ENCODE results near the gene PRPF6.

DNA sequence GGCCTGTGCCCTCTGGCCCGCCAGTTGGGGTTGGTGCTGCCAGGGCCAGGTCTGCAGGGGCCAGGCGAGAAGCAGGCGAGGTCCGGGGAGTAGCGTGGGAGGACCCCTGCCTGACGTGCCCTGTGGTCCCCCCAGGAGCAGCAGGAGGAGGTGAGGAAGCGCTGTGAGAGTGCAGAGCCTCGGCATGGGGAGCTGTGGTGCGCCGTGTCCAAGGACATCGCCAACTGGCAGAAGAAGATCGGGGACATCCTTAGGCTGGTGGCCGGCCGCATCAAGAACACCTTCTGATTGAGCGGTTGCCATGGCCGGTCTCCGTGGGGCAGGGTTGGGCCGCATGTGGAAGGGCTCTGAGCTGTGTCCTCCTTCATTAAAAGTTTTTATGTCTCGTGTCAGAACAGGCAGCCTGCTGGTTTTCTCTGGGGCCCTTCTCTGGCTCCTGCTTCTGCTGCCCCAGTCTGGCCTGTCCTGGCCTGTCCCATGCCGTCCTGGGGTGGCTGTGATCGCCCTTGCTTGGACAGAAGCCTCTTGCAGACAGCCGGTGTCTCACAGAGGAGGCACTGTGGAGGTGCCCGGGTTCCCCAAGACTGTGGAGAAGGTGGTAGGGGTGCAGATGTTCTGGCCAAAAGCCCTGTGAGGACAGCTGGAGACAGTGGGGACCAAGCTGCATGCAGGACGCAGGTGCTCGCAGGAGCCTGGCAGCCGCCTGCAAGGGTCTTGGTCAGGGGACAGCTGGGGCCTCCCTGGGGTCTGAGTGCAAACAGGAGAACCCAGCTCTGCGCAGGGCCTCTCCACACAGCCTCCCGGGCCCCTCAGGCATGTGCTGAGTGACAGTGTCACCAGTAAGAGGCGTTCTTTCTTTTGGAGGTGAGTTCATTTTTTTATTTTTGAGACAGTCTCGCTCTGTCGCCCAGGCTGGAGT, 52.0 kb downstream of the PRPF6 start:
- TF ChIP-seq EZH2phosphoT487 (IDR thresholded peaks at IDR 0.05; ENCODE audit: borderline replicate concordance, low read depth, low read length) (no peak), CTCF (conservative IDR thresholded peaks at IDR 0.05; ENCODE audit: low read length) (no peak)
